Esophagus mucosa (tissue), 1 donor: ENCODE data around the gene SPEG. TPM values are rescaled to one million over a fixed set of nuclear protein-coding genes. Genes with fewer than 3 reads are reported as not detected.
A peak's percentile ranks its signal among the peaks of the same experiment; 100 is the strongest.

Source experiments
- ATAC-seq: fragments of 200-7000 bp; cut with Tn5 transposase; one replicate; pipeline ENCODE4 v1.9.1; 2020
- total RNA-seq: library from RNA; stranded (reverse); gene quantifications from one replicate; pipeline ENCODE4 v1.2.4, GENCODE V29; 2023
- donor health status: DM: yes; HTN: yes; CAD: no.

SPEG gene
- total RNA-seq, 1 donor from 2014 or later, result 3.8 TPM

DNA sequence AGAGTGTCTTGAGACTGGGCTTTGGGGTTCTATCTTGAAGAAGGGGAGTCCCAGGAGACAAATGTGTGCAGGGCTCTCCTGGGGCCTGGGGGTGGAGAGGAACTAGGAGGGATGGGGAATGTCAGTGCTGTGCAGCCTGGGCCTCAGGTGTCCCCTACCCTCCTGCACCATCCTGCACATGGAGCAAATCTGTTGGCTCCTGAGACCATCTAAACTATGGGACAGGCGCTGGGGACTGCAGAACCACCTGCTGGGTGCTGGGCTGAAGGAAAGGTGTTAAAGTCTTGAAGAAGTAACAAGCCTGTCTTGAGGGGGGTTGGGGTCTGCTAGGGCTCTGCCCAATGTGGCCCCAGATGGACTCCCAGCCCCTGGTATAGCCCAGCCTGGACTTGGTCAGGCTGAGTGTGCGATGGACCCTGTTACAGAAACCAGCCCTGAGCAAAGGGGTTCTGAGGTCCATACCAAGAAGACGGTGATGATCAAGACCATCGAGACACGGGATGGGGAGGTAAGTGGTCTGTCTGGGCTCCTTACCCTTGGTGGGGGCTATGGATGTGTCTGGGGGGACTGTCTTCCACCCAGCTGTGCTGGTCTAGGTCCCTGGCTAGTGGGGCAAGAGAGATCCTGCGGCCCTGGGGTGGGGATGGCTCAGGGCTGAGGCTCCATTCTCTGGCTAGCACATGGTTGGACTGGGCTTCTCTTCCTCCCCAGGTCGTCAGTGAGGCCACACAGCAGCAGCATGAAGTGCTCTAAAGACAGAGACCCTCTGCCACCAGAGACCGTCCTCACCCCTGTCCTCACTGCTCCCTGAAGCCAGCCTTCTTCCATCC lies 9.2 kb upstream of the SPEG start:
- ATAC-seq, result no peak

DNA sequence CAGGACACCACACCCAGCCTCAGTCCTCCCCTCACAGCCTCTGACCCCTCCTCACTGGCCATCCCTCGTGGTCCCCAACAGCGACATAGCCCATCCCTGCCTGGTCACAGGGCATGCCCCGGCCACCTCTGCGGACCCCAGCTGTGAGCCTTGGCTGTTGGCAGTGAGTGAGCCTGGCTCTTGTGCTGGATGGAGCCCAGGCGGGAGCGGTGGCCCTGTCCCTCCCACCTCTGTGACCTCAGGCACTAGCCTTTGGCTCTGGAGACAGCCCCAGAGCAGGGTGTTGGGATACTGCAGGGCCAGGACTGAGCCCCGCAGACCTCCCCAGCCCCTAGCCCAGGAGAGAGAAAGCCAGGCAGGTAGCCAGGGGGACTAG lies 8.6 kb upstream of the SPEG start:
- no peak for ATAC-seq

DNA sequence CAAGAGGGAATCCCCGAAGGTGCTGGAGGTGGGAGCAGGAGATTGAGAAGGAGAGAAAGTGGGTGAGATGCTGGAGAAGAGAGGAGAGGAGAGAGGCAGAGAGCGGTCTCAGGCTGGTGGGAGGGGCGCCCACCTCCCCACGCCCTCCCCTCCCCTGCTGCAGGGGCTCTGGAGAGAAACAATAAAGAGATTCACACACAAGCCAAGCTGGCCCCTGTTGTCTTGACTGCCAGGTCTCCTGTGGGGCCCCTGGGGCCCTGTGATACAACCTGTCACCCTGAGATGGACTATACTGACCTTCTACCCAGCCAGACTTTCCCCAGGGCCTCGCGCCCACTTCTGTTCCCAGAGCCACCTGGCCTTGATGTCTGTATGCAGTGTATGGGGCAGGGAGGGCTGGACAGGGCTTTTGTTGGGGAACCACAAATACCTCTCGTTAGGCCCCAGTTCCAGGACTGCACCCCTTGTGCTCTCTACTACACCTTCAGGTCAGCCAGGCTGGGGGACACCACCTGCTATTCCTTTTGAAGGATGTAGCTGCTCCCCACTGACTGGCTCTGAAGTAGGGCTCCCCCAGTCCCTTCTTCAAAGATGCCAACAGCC lies 8.0 kb upstream of the SPEG start:
- peak; percentile 20 for ATAC-seq

DNA sequence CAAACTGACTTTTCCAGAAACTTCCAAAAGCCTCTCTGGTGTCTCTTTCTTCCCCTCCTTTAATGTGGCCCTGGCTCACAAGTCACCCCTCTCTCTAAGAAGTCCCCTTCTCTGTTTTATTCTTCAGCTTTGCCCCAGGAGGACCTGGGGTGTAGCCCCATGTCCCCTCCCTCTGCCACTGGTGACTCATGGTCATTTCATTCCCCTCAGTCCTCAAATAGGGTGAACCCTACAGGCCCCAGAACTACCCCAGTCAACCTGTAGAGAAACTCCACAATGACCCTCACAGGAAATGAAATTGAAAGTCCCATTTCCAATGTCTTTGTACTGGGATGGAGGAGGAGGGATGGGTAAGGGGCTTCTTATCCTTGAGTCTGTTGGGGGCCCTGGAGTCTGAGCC lies 6.2 kb upstream of the SPEG start:
- ATAC-seq, result no peak

DNA sequence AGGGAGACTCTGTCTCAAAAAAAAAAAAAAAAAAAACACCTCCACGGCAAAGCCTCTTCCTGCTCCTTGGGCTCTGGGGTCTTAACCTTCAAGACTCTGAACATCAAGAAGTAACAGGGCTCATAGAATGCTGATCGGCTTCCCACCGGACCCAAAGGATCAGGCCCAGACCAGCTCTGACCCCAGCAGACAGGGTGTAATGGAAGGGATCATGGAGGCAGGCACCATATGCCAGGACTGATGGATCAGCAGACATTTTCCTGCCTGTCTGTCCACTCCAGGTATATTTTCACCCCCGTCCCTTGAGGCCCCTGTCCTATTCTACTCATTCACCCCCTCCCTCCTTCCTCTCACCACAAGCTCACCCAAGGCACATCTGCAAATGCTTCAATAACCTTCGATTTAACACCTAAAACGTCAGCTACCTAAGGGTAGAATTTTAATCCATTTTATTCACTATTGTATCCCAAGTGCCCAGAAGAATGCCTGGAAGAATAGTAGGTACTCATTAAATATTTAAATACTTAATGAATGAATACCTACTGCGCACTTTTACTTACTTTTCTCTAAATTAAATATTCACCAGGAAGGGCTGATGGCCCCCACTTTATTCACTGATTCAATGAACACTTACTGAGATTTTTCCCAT lies 4.6 kb upstream of the SPEG start:
- no peak for ATAC-seq

DNA sequence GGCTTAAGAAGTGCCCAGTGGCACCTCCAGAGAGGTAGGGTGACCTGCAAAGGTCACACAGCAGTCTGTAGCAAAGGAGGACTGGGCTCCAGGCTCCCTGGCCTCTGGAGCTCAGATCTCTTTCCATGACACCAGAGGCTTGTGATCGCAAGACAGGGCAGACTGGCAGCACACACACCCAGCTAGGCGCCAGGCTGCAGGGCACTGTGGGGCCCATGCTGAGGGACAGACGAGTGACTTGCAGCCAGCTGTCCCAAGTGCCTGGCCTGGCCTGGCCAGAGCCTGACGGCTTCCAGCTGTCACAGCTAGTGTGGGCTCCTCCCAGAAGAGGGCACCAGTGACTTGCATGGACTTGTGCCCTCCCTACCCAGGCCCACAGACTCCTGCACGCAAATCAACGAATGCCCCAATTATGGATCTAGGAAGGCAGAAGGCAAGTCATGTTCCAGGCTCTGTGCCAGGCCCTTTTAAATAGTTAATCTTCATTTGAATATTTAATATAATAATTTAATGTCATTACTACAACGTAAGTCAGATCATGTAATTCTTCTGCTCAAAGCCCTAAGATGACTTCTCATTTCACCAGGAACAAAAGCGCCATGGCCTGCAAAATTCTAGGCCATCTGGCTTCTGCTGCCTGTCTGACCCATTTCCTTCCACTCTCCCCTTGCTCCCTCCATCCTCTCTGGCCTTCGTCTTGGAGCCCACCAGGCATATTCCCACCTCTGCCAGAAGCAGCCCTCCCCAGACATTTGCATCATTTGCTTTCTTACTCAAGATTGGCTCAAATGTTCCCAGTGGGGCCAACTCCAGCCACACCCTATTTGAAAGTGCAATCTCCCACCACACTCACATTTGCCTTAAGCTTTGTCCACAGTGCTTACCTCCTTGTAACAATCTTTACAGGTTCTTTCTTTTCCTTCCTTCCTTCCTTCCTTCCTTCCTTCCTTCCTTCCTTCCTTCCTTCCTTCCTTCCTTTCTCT lies 3.7 kb upstream of the SPEG start:
- ATAC-seq, result peak; percentile 41

DNA sequence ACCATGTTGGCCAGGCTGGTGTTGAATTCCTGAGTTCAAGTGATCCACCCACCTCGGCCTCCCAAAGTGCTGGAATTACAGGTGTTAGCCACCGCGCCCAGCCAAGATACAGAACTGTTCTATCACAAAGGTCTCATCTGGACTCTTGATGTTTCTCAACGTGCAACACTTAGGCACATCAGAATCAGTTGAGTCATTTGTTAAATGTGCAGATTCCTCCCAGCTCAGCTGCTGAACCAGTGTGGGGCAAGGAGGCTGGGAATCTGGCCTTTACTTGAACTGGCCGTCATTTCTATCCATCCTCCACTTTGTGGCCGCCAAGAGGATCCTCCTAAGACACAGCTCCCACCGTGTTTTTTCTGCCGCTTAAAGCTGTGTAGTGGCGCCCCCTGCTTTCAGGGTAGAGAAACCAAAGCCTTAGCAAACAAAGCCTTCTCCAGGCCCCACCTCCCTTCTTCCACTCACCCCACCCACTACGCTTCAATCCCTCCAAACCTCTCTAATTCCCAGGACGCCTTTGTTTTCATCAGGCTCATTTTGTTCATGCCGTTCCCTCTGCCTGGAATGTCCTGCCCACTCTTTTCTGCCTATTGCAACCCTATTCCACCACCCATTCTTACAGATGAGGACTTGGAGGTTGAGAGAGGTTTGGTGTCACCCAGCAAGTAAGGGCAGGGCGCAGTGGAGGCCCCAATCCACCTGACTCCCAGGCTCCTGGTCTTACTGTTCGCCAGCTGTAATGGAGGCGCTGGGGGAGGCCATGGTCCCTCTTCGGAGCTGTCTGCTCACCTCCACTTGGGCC lies 776 bp upstream of the SPEG start:
- ATAC-seq, result no peak

DNA sequence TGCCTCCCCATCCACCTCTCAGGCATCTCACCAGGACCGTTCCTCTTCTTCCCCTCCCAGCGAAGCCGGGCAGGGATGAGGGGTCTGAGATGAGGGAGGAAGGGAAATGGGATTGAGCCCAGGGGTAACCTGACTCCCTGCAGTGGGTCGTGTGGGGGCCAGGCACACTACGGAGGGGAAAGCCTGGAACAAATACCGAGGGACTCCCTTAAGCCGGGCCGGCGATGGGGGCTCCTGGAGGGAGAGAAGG lies 250 bp upstream of the SPEG start:
- no peak for ATAC-seq

DNA sequence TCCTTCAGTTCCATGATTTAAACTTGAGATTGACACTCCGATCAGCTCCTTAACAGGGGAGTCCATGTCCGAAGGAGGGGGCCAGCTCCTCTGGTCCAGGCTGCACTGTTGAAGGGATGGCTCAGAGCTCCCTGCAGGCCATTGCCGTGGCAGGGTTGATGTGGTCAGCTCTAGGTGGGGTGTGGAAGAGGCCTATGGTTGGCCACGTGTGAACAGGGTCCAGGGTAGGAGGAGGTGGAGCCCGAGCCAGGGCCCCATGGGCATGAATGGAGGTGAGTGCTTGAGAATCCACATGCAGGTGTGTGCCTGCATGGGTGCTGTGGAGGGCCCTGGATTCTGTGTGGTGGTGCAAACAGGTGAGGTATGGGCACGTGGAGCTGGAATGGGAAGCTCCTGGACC lies 1.1 kb downstream of the SPEG start:
- no peak for ATAC-seq

DNA sequence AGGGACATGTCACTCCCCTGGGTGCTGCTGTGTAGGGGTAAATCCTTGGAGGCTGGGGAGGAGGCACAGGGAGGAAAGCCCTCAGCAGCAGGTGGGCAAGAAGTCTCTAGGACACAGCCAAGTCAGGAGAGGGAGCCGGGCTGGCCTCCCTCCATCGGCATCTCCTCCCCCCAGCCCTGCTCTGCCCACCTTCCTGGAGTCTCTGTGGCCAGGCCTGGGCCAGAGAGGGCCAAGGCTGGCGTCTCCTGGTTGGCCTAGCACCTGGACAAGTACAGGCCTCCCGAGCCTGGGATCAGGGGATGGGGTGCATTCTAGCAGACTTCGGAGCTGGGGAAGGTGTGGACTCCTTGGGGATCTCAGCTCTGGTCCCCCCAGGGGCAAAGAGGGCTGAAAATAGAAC lies 1.8 kb downstream of the SPEG start:
- ATAC-seq, result no peak

DNA sequence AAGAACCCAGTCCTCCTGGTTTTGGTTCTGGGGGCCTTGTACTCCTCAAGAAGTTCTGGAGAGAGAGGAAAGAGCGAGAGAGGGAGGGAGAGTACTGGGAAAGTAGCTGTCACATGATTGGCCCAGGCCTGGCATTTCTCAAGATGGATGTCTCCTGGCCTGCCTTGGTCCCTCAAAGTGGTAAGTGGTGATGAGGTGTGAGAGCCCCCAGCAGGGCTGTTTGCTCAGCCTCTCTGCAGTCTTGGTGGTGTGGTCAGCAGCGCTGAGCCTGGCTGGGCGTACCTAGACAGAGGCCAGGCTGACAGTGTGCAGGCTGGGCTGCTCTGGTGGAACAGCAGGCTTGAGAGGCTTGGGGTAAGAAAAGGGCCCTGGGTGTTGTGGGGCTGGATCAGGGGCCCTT lies 2.5 kb downstream of the SPEG start:
- ATAC-seq, result no peak

DNA sequence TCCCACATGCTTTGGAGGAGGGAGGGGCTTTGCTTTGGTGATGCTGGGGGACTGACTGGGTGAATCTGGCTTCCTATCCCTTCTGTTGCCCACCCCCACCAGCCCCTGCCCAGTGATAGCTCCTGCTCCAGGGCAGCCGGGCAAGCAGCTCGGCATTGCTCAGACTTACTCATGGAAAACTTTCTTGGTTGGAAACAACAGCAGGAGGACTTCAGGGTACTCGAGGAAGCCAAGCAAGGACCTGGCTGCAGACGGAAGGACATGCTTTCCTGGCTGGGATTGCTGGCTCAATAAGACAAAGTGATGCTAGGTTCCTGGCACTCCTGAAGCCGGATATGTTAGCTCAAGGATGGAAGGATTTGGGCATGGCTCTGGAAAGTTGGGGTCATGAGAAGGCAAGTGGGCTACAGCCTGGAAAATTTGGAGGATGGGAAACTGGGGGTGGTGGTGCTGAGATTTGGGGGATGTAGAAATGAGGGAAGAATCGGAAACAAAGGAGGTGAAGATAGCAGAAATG lies 3.1 kb downstream of the SPEG start:
- no peak for ATAC-seq

DNA sequence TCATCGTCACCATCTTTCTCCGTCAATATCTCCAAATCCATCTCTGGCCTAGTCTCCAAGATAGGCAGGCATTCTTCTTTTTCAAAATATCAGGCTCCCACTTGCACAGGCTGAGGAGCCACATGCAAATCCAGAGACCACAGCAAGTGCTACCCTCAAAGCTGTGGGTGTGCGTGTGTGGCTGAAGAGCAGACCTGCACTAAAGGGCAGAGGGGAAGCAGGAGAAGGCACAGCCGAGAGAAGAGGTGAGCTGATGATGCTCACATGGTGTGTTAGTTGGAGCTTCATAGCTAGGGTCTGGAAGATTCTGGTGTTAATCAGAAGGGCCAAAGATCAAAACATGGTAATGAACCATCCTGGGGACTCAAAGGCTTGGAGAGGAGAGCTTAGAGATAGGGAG lies 3.8 kb downstream of the SPEG start:
- no peak for ATAC-seq

DNA sequence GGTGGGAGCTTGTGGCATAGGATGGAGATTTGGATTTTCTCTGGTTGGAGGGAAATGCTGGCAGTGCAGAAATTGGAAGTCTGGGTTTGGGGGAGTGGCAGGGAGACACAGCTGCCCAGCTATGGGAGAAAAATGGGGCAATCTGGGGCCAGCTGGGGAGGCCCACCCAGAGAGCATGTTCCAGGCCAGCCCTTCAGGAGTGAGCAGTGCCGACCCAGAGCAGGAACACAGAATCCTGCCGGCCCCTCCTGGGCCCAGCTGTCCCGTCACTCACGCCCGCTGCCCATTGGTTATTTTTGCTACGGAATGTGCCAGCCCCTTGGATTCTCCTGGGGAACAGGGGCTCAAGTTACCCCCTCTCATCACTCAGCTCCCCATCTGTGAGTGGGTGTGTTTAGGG lies 4.9 kb downstream of the SPEG start:
- no peak for ATAC-seq

DNA sequence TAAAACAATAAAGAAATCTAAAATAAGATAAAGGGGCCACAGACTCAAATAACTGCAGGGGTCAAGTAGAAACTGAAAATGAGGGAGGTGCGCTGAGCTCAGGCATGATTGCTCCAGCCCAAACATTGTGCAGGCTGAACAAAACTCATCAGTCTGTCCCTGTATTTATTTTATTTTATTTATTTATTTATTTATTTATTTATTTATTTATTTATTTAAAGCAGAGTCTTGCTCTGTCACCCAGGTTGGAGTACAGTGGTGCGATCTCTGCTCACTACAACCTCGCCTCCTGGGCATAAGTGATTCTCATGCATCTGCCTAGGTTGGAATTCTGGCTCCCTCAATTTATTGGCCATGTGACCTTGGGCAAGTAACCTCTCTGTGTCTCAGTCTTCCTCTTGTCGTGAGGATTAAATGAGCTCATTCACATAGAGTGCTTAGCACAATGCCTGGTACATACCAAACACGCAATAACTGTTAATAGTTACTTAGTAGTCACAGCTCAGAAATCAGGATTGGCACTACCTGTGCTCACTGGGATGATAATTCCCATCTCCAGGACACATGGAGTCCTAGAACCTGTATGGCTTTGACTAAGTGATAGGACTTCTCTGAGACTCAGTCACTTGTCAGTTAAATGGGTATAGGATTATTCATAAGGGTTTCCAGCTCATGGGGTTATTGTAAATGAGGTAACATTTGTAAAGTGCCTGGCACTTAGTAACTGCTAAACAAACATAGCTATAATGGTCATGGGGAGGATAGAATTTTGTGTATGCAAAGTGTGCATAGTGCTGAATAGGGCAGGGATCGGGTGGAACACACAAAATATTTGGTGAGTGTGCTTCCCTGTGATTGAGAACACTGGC lies 6.0 kb downstream of the SPEG start:
- peak; percentile 29 for ATAC-seq

DNA sequence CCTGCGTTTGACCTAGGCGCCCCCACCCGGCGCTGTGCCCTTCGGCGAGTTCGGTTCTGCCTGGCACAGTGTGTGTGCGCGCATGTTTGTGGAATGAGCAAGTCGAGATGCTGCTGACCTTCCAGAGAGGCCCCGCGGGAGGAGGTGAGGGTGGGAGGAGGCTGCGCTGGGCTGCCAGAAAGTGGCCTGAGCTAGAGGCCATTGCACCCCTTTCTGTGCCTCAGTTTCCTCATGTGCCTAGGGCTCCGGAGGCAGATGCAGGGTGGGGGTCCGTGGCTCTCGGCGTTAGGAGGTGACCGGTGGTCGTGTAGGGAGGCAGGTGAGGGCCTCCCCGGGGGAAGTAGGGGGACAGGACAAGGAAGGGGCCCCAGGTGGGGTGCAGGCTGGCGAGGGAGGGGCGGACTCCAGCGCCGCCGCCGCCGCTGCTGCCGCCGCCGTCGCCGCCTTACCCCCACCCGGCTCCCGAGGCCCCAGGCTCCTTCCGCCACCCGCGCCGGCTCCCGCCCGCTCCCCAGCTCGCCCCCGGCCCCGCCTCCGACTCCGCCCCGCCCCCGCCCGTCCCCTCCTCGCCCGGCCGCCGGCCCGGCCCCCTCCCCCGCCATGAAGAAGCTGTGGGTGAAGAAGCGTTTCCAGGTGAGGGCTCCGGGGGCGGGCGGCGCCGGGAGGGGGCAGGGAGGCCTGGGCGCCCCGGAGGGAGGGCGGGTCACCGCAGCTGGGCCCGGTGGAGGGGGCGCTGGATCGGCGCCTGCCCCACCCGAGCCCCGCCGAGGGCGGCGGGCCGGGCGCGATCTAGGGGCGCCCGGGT lies 7.0 kb downstream of the SPEG start:
- peak; percentile 22 for ATAC-seq

DNA sequence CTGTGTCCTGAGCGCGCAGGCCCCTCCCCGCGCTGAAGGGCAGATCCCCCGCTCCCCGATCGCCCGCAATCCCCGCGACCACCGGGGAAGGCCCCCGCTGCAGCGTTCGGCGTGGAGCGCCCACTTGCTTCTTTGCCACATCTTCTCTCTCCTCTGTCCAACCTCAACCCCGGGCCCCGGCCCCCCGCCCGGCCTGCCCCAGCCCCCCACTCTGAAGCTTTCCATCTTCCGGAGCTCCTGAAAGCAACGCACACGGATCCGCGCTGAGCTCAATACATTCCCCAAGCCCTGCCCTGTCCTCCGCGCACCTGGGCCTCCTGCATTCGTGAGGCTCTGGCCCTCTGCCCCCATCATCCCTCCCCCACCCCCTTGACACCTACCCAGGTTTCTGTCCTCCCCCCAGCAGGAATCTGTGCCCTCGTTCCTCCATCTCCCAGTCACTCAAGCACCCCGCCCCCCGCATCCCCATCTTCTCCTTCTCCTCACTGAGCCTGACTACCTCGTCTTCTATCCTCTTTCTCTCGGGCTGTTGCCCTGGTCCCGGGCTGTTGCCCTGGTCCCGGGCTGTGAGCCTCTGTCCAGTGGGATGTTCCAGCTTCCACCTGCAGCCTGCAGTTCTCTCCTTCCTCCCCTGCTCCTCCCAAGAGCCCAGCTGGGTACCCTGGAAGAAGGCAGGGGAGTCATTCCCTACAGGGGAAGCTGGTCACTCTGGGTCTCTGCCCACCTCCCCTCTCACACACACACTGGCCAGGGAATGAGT lies 7.8 kb downstream of the SPEG start:
- no peak for ATAC-seq

DNA sequence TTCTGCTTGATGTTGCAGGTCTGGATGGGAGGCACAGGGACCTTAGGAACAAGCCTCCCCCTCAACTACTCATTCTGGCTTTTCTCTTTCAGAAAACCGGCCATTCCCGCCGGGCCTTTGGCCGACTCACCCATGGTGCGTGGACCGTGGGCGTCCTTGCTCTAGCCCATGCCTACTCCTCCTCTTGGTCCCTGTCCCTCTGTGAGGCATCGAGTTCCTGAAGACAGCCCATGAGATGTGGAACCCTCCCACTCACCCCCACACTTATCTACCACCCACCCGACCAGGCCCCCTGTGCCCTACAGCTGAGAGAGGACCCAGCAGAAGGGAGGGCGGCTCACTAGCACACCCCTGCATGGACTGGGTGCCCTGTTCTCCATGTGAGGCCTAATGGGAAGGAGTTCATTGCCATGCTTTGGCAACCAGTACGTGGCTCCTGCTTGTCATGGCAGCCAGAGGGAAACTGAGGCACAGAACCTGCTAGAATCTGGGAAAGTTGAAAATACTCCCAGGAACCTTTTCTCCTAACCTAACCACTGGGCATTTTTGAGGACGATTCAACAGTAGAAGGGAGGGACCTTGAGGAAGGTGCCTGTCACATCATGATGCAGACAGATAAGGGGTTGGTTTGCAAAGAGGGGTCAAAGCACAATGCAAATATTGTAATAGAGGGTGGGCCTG lies 8.5 kb downstream of the SPEG start:
- no peak for ATAC-seq

DNA sequence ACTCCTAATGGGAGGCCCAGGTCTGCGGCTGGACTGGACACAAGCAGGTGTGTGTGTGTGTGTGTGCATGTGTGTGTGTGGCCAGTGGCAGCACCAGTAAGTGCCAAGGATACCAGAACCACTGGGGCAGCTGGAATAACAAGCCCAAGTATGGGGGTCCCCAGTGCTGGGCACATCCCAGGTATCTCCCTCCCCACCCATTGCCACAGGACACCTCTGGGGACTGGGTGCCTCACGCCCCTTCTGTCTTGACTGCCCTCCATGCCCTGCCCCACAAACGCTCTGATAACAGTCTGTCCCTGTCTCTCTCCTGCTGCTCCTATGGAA lies 9.0 kb downstream of the SPEG start:
- no peak for ATAC-seq
